Lower leg skin (tissue), 4 donors: Measurements from ENCODE around the gene RAB1B. TPM values are rescaled to one million over a fixed set of nuclear protein-coding genes. Genes with fewer than 3 reads are reported as not detected.

Source experiments
- DNase-seq, 2 donors: peaks; one replicate each; pipeline ENCODE4 v3.0.0-alpha.2; 2019; ENCODE audit warnings: low spot score in 2 of 2
- H3K4me3 ChIP-seq: fragments of 200-600 bp; sonication (generic); 2 replicates; pipeline ENCODE4 v1.5.1; 2017; ENCODE audit warnings: mild to moderate bottlenecking, low read depth; ENCODE audit not compliant: poor library complexity, severe bottlenecking
- CTCF ChIP-seq, 3 donors: fragments of 450-650 bp; IDR thresholded peaks; one replicate each; pipeline ENCODE4 v1.5.1; 2016; ENCODE audit warnings: antibody characterized with exemption in 3 of 3, mild to moderate bottlenecking in 3 of 3, moderate library complexity in 2 of 3
- POLR2A ChIP-seq, 2 donors: fragments of 450-650 bp; IDR thresholded peaks; one replicate each; pipeline ENCODE4 v1.6.1; 2016 to 2017; ENCODE audit warnings: antibody characterized with exemption in 2 of 2, mild to moderate bottlenecking in 1 of 2, moderate library complexity in 1 of 2
- WGBS, 2 donors: methylation state at CpG; one replicate each; pipeline ENCODE4 v1.1.5; 2018; 5-methylcytosine and 5-hydroxymethylcytosine counted together
- intact Hi-C: fragments of 100-400 bp; cut with DNase I; formaldehyde crosslinking; loops from one replicate; pipeline ENCODE4 v1.15.0; 2023; ENCODE audit warnings: low total_unique reads
- total RNA-seq, 4 donors: library from RNA; depleted of rRNA; stranded (reverse); fragments of >200 nt; gene quantifications; one replicate each; pipeline ENCODE4 v1.1.0, GENCODE V29; 2016

The RAB1B gene
- total RNA-seq, 4 donors from 2014 or later = 118 to 143 (median 126) TPM

GRCh38 chr11:66264914-66265313 lies 3.5 kb upstream of the RAB1B start:
- WGBS, 2 donors = 73 to 75% methylated on average over 12 of the region's 12 CpGs
- intact Hi-C loops = no loop called here
- no peak for DNase-seq
- no peak for TF ChIP-seq POLR2A (IDR thresholded peaks at IDR 0.05)
- no peak for TF ChIP-seq CTCF (IDR thresholded peaks at IDR 0.05)
- no peak overlapping the region for H3K4me3 ChIP-seq

GRCh38 chr11:66265531-66266377 lies 2.7 kb upstream of the RAB1B start:
- WGBS, 2 donors = 89% methylated on average over 23 to 26 of the region's 26 CpGs
- intact Hi-C loops = no loop called here
- no peak for DNase-seq
- TF ChIP-seq CTCF (IDR thresholded peaks at IDR 0.05) = no peak
- H3K4me3 ChIP-seq = no peak overlapping the region

DNA sequence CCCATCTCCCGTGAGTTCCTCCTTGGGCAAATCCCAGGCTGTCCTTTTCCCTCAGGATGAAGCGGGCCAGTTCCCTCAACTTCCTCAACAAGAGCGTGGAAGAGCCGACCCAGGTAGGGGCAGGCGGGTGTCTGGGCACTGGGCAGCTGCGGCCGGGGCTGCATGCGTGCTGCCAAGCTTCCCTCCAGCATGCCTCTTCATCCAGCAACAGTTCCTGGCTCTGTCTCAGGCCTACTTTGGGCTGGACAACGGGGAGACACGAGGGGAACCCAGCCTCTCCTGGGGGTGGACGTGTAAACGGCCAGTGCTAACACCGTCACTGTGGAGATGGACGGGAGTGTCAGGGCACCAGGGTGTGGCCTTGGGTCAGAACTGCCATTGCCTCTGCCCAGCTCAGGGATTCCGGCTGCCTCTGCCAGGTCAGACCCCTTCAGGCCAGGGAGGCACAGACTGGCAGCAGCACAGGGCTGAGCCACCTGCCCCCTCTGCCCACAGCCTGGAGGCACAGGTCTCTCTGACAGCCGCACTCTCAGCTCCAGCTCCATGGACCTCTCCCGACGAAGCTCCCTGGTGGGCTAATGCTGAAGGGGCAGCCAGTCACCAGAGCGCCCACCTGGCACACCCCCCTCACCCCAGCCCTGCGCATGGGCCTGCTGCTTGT lies 1.9 kb upstream of the RAB1B start:
- intact Hi-C loops = no loop called here
- no peak for DNase-seq
- no peak overlapping the region for H3K4me3 ChIP-seq
- 77% methylated on average over 16 to 19 of the region's 20 CpGs for WGBS, 2 donors
- TF ChIP-seq CTCF (IDR thresholded peaks at IDR 0.05) (no peak), POLR2A (IDR thresholded peaks at IDR 0.05) (no peak)

GRCh38 chr11:66267039-66267378 lies 1.4 kb upstream of the RAB1B start:
- DNase-seq = no peak
- H3K4me3 ChIP-seq = peak overlapping the region; percentile 20
- 14 to 23% methylated on average over 11 to 13 of the region's 13 CpGs for WGBS, 2 donors
- no peak for TF ChIP-seq POLR2A (IDR thresholded peaks at IDR 0.05)
- no peak for TF ChIP-seq CTCF (IDR thresholded peaks at IDR 0.05)
- intact Hi-C loops = no loop called here

DNA sequence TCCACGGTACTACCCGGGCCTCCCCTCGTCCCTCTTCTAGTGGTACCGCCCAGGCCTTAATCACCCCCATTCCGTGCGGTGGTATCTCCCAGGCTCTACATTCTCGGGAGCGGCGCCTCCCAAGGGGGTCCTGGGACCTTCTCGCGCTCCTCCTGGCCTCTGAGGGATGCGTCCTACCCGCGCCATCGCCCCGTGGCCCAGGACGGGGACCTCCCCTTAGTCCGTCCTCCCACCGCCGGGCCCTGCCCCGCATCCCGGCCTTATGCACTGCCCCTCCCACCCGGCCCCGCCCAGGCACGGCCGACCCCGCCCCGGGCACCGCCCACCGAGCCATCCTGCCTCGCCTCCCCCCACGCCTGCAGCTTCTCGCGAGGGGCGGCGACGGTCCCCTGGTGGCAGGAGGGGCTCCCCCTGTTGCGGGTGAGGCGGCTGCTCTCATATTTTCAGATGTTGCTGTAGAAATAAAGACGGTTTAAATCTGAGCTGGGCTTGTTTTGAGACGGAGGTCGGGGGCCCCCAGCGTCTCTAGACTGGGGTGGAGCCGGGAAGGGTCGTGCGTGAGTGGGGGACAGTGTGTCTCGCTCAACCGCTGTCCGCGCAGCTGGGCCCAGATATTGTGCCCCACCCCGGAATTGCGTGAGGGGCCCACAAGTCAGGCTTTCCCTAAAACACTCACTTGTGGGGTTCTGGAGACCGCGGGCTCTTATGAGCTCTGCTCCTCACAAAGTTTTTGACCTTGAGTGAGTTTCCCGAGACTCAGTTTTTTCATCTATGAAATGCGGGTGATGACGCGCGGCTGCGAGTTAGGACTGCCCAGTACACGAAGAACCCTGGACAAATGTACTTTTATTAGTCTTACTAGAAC lies 828 bp upstream of the RAB1B start:
- TF ChIP-seq POLR2A (IDR thresholded peaks at IDR 0.05) = peak in 1 of 2 donors; percentile 30
- TF ChIP-seq CTCF (IDR thresholded peaks at IDR 0.05) = no peak
- intact Hi-C loops = no loop called here
- peak; percentile 85 to 98 for DNase-seq
- WGBS, 2 donors = 0 to 2% methylated on average over 35 to 60 of the region's 61 CpGs
- H3K4me3 ChIP-seq = peak overlapping the region; percentile 20
